Activated CD8-positive, alpha-beta memory T cell treated with anti-CD3 and anti-CD28 coated beads, Interleukin-2, amount 50 U/mL, for 48 hours (primary cell): ENCODE data around the gene PRPF38B.

Experiments
- DNase-seq: peaks from one replicate; pipeline ENCODE4 v3.0.0-alpha.2; 2020

PRPF38B gene

GRCh38 chr1:108718927-108719655 lies 27.0 kb downstream of the PRPF38B start:
- no peak for DNase-seq

GRCh38 chr1:108719656-108720435 lies 27.7 kb downstream of the PRPF38B start:
- DNase-seq = no peak

GRCh38 chr1:108722292-108722691 lies 30.2 kb downstream of the PRPF38B start:
- DNase-seq = no peak

GRCh38 chr1:108725906-108726305 lies 33.8 kb downstream of the PRPF38B start:
- no peak for DNase-seq

GRCh38 chr1:108728327-108728923 lies 36.3 kb downstream of the PRPF38B start:
- DNase-seq = no peak

GRCh38 chr1:108729481-108729880 lies 37.4 kb downstream of the PRPF38B start:
- DNase-seq = no peak

GRCh38 chr1:108732398-108732797 lies 40.3 kb downstream of the PRPF38B start:
- no peak for DNase-seq

- no peak for DNase-seq
Observed at GRCh38 chr1:108734171-108734865, 42.2 kb downstream of the PRPF38B start.

- DNase-seq = no peak
Observed at GRCh38 chr1:108742253-108742652, 50.1 kb downstream of the PRPF38B start.

- no peak for DNase-seq
Observed at GRCh38 chr1:108745980-108746381, 53.9 kb downstream of the PRPF38B start.

- peak; percentile 100 for DNase-seq
Observed at GRCh38 chr1:108746382-108747170, 54.5 kb downstream of the PRPF38B start, which contains the start of gene STXBP3. STXBP3 (plus strand) TSS chr1:108746674; CDS start chr1:108746738, 64 bp downstream.

GRCh38 chr1:108747171-108747850 lies 55.2 kb downstream of the PRPF38B start:
- peak; percentile 68 for DNase-seq

GRCh38 chr1:108747898-108748297 lies 55.8 kb downstream of the PRPF38B start:
- no peak for DNase-seq

GRCh38 chr1:108749081-108749480 lies 57.0 kb downstream of the PRPF38B start:
- no peak for DNase-seq

GRCh38 chr1:108750476-108751181 lies 58.5 kb downstream of the PRPF38B start:
- no peak for DNase-seq
